ENCODE measurements around the gene AHNAK2. TPM values are rescaled to one million over a fixed set of nuclear protein-coding genes. Genes with fewer than 3 reads are reported as not detected.

The AHNAK2 gene
- total and polyA plus RNA-seq, 2 donors (not counting 1 experiment from before 2014, with no cell fraction given) = not detected

DNA sequence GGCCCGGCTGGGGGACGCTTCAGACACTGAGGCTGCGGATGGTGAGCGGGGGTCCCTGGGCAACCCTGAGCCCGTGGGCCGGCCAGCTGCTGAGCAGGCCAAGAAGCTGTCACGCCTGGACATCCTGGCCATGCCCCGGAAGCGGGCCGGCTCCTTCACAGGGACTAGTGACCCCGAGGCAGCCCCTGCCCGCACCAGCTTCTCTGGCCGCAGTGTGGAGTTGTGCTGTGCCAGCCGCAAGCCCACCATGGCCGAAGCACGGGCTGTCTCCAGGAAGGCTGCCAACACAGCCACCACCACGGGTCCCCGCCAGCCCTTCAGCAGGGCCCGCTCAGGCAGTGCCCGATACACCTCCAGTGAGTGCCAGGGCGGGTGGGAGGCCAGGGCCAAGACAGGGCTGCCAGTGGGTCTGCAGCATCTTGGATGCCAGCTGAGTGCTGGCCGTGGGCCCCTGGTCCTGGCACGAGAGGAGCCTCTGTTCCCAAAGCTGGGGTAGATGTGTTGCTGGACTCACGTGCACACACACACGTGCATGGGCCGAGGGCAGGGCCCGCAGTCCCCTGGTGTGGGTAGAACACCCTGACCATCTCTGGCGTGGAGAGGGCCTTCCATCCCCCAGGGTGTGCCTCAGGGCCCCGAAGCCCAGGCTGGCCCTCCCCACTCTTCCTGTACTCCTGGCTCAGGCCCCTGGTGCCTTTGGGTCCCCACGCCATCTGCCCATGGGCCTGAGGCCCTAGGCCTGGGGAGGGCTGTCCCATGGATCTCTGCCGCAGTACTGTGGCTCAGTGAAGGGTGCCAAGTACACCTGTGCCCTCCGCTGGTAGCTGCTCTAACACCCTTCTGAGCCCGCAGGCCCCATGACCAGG is 90.3 kb downstream of the AHNAK2 start:
- Mint-ChIP-seq H3K4me3 (no peak overlapping the region), H3K4me1 (no peaks in the 10 kb centered on the region), H3K9me3 (ENCODE audit: insufficient read depth) (no peaks in the 10 kb centered on the region), H3K27me3 (no peaks in the 10 kb centered on the region), H3K27ac (no peak overlapping the region)
- H3K27me3 ChIP-seq (replicated peaks in 1 of 4; ENCODE audit: control extremely low read depth in 1 of 4, control insufficient read depth in 3 of 4, insufficient read depth in 4 of 4, low read length in 3 of 4) = no peaks in the 10 kb centered on the region
- H3K27ac ChIP-seq (ENCODE audit: low read length in 2 of 2) = no peak overlapping the region
- ATAC-seq (ENCODE audit: low read depth) (no peak), DNase-seq (no peak)
- TF ChIP-seq, protein P1, sequence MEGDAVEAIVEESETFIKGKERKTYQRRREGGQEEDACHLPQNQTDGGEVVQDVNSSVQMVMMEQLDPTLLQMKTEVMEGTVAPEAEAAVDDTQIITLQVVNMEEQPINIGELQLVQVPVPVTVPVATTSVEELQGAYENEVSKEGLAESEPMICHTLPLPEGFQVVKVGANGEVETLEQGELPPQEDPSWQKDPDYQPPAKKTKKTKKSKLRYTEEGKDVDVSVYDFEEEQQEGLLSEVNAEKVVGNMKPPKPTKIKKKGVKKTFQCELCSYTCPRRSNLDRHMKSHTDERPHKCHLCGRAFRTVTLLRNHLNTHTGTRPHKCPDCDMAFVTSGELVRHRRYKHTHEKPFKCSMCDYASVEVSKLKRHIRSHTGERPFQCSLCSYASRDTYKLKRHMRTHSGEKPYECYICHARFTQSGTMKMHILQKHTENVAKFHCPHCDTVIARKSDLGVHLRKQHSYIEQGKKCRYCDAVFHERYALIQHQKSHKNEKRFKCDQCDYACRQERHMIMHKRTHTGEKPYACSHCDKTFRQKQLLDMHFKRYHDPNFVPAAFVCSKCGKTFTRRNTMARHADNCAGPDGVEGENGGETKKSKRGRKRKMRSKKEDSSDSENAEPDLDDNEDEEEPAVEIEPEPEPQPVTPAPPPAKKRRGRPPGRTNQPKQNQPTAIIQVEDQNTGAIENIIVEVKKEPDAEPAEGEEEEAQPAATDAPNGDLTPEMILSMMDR (IDR thresholded peaks at IDR 0.05) = no peak
- H3K4me2 ChIP-seq (replicated peaks; ENCODE audit: low read depth, low read length, poor library complexity, severe bottlenecking) = no peak overlapping the region
- no peaks in the 10 kb centered on the region for H3K9me3 ChIP-seq (ENCODE audit: control extremely low read depth in 1 of 3, control insufficient read depth in 2 of 3, insufficient read depth in 1 of 3, low read length in 2 of 3)
- intact Hi-C loops (cut with micrococcal nuclease) = no loop called here
- no peaks in the 10 kb centered on the region for H4K20me1 ChIP-seq (ENCODE audit: control insufficient read depth, insufficient read depth, low read length, poor library complexity, severe bottlenecking)
- H3K36me3 ChIP-seq (replicated peaks in 1 of 2; ENCODE audit: control extremely low read depth in 1 of 2, control insufficient read depth in 1 of 2, extremely low read depth in 1 of 2, insufficient read depth in 2 of 2, low read length in 1 of 2) = no peaks in the 10 kb centered on the region
- no peaks in the 10 kb centered on the region for H3K4me1 ChIP-seq (ENCODE audit: control insufficient read depth in 2 of 2, insufficient read depth in 2 of 2, low read length in 2 of 2)
- ChIA-PET CTCF (interaction anchor here (0.6 kb wide), 1 partner anchor 28 kb away, joined by 3 read pairs; no protein-coding TSS in a partner anchor), POLR2A (no interaction called here)
- WGBS (ENCODE audit: insufficient coverage) = 93% methylated on average over 32 of the region's 33 CpGs
- no peaks in the 10 kb centered on the region for H3K79me2 ChIP-seq (ENCODE audit: control insufficient read depth, insufficient read depth, low read length)
- no peak overlapping the region for H3K9ac ChIP-seq (ENCODE audit: low read length)
- H3K4me3 ChIP-seq (ENCODE audit: control extremely low read depth in 1 of 5, extremely low read depth in 1 of 5, insufficient read depth in 1 of 5, low read depth in 2 of 5, low read length in 4 of 5) = no peak overlapping the region
- no peak overlapping the region for H2AFZ ChIP-seq (ENCODE audit: insufficient read depth, low read depth, low read length, poor library complexity, severe bottlenecking)

Other genes starting within 250 kb of the AHNAK2 start
- 50.7 and 52.5 TPM in 2 replicates for gene SIVA1, start 225.2 kb downstream of the AHNAK2 start, total RNA-seq
- 108 and 123 TPM in 2 replicates for gene SIVA1, start 225.2 kb downstream of the AHNAK2 start, polyA plus RNA-seq
- 71.1 and 85.4 TPM in 2 replicates for gene AKT1, start 182.6 kb downstream of the AHNAK2 start, total RNA-seq
- 90.1 and 109 TPM in 2 replicates for gene AKT1, start 182.6 kb downstream of the AHNAK2 start, polyA plus RNA-seq
- 7.2 and 8.3 TPM in 2 replicates for gene ZBTB42, start 177.3 kb downstream of the AHNAK2 start, total RNA-seq
- 1.2 and 1.6 TPM in 2 replicates for gene ZBTB42, start 177.3 kb downstream of the AHNAK2 start, polyA plus RNA-seq
- gene CEP170B, start 113.1 kb downstream of the AHNAK2 start, total RNA-seq = 0.56 and 0.59 TPM in 2 replicates
- 0.16 and 0.37 TPM in 2 replicates for gene CEP170B, start 113.1 kb downstream of the AHNAK2 start, polyA plus RNA-seq
- gene PLD4, start 53.5 kb downstream of the AHNAK2 start, total RNA-seq = 49.9 and 51.0 TPM in 2 replicates
- gene PLD4, start 53.5 kb downstream of the AHNAK2 start, polyA plus RNA-seq = 79.7 and 91.2 TPM in 2 replicates
- 5.3 and 5.5 TPM in 2 replicates for gene CLBA1, start 7.4 kb upstream of the AHNAK2 start, total RNA-seq
- 0.63 and 1.3 TPM in 2 replicates for gene CLBA1, start 7.4 kb upstream of the AHNAK2 start, polyA plus RNA-seq
- 10.7 and 11.7 TPM in 2 replicates for gene CDCA4, start 42.7 kb upstream of the AHNAK2 start, total RNA-seq
- gene CDCA4, start 42.7 kb upstream of the AHNAK2 start, polyA plus RNA-seq = 6.3 and 7.2 TPM in 2 replicates
- gene GPR132, start 87.1 kb upstream of the AHNAK2 start, total RNA-seq = 54.5 and 63.2 TPM in 2 replicates
- 38.6 and 47.8 TPM in 2 replicates for gene GPR132, start 87.1 kb upstream of the AHNAK2 start, polyA plus RNA-seq
- gene JAG2, start 190.4 kb upstream of the AHNAK2 start, total RNA-seq = 0.34 and 0.41 TPM in 2 replicates
- gene JAG2, start 190.4 kb upstream of the AHNAK2 start, polyA plus RNA-seq = 0.27 and 0.66 TPM in 2 replicates
- gene NUDT14, start 202.9 kb upstream of the AHNAK2 start, total RNA-seq = 28.9 and 31.6 TPM in 2 replicates
- gene NUDT14, start 202.9 kb upstream of the AHNAK2 start, polyA plus RNA-seq = 17.4 and 20.6 TPM in 2 replicates